Right lobe of liver (tissue), 4 donors: ENCODE data around the gene PPP4C.

Source experiments
- CTCF ChIP-seq, 4 donors: fragments of 200-600 bp in 3 of 4; fragments of 450-650 bp in 1 of 4; IDR thresholded peaks; one replicate each; pipeline versions ENCODE4 v1.5.1 to v1.8.0; 2016 to 2022; ENCODE audit warnings: antibody characterized with exemption in 4 of 4, mild to moderate bottlenecking in 2 of 4
- POLR2A ChIP-seq: fragments of 450-650 bp; IDR thresholded peaks from one replicate; pipeline ENCODE4 v1.6.1; 2017; ENCODE audit warnings: antibody characterized with exemption, mild to moderate bottlenecking
- donor health status: DM: no; HTN: no; CAD: no.
- donor health status: DM: no; HTN: no; CAD: no.
- donor health status: DM: no; HTN: yes; CAD: no.

DNA sequence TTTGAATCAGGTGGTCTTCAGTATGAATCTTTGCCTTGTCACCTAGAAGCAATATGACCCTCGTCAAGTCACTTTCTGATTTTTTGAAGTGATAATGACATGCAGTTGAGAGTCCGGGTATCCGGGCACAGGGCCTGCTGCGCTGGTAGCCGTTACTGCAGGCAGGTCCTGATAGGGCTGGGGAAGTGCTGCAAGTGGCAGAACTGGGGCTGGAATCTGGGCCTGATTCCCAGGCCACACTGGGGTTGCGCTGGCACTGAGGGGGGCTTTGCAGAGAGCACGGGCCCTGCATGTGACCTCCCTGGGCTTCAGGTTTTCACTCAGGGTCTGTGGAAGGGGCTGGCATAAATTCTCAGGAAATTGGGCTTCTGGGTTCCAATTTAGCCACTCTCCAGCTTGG, 3.0 kb downstream of the PPP4C start:
- no peak for TF ChIP-seq CTCF (IDR thresholded peaks at IDR 0.05)
- TF ChIP-seq POLR2A = no peak
